Fibroblast of lung (primary cell): ENCODE measurements around the gene KIAA1614. TPM values are rescaled to one million over a fixed set of nuclear protein-coding genes. Genes with fewer than 3 reads are reported as not detected.

Experiments
- DNase-seq, 2 donors: peaks; one replicate each; pipeline versions ENCODE4 v3.0.0 to v3.0.0-alpha.2; 2010; ENCODE audit warnings: low read depth in 2 of 2
- H2AFZ ChIP-seq: 2 replicates; pipeline ENCODE4 v1.5.1; 2012; ENCODE audit warnings: low read length, control low read depth, inconsistent platforms
- H3K27ac ChIP-seq: 2 replicates; pipeline ENCODE4 v1.5.1; 2011; ENCODE audit warnings: low read length, control low read depth; ENCODE audit not compliant: insufficient read depth
- H3K27me3 ChIP-seq: 2 replicates; pipeline ENCODE4 v1.5.1; 2011; ENCODE audit warnings: mild to moderate bottlenecking, low read length; ENCODE audit not compliant: control insufficient read depth, insufficient read depth
- H3K36me3 ChIP-seq: 2 replicates; pipeline ENCODE4 v1.5.1; 2011; ENCODE audit warnings: low read length; ENCODE audit not compliant: control insufficient read depth, insufficient read depth
- H3K4me1 ChIP-seq: 2 replicates; pipeline ENCODE4 v1.5.1; 2011; ENCODE audit warnings: low read length; ENCODE audit not compliant: control insufficient read depth, insufficient read depth; ENCODE audit errors: extremely low read depth
- H3K4me2 ChIP-seq: 2 replicates; pipeline ENCODE4 v1.5.1; 2011; ENCODE audit warnings: low read length, control low read depth; ENCODE audit not compliant: insufficient read depth; ENCODE audit errors: extremely low read depth
- H3K4me3 ChIP-seq, 4 experiments: fragments of 200-600 bp in 1 of 4; sonication (generic) in 1 of 4; replicated peaks in 1 of 4; 2 replicates each; pipeline ENCODE4 v1.5.1; 2011 to 2016; ENCODE audit warnings: low read length in 4 of 4, low read depth in 3 of 4, mild to moderate bottlenecking in 3 of 4, control low read depth in 2 of 4, inconsistent platforms in 1 of 4, mixed read lengths in 1 of 4; ENCODE audit not compliant: insufficient read depth in 1 of 4; ENCODE audit errors: control extremely low read depth in 1 of 4
- H3K79me2 ChIP-seq: 2 replicates; pipeline ENCODE4 v1.5.1; 2012; ENCODE audit warnings: mild to moderate bottlenecking, low read length, inconsistent platforms; ENCODE audit not compliant: control insufficient read depth, insufficient read depth
- H3K9ac ChIP-seq: 2 replicates; pipeline ENCODE4 v1.5.1; 2011; ENCODE audit warnings: mild to moderate bottlenecking, low read length, control low read depth; ENCODE audit not compliant: insufficient read depth
- H3K9me3 ChIP-seq: 2 replicates; pipeline ENCODE4 v1.5.1; 2012; ENCODE audit warnings: low read depth, low read length; ENCODE audit not compliant: control insufficient read depth, insufficient read depth
- H4K20me1 ChIP-seq: 2 replicates; pipeline ENCODE4 v1.5.1; 2011; ENCODE audit warnings: low read length; ENCODE audit not compliant: control insufficient read depth, insufficient read depth; ENCODE audit errors: extremely low read depth
- CTCF ChIP-seq, 2 donors: IDR thresholded peaks in 1 of 2; conservative IDR thresholded peaks in 1 of 2; 1 replicate in 1 of 2; 2 replicates in 1 of 2; pipeline ENCODE4 v1.5.1; 2011 to 2012; ENCODE audit warnings: low read length in 2 of 2, control low read depth in 1 of 2, inconsistent platforms in 1 of 2, low read depth in 1 of 2, mild to moderate bottlenecking in 1 of 2
- EZH2 ChIP-seq: IDR thresholded peaks from 2 replicates; pipeline ENCODE4 v1.5.1; 2012; ENCODE audit warnings: low read length, control low read depth, mild to moderate bottlenecking; ENCODE audit errors: missing control alignments
- polyA plus RNA-seq, 2 donors: library from polyadenylated mRNA; depleted of rRNA in 1 of 2; stranded (reverse) in 1 of 2; unstranded in 1 of 2; fragments of >200 nt; gene quantifications; 2 replicates each; pipeline ENCODE4 v1.2.1, GENCODE V29; 2011 to 2012; ENCODE audit warnings: missing spikeins in 1 of 2
- total RNA-seq: library from RNA; depleted of rRNA; stranded (reverse); fragments of >200 nt; gene quantifications from 2 replicates; pipeline ENCODE4 v1.2.1, GENCODE V29; 2014

KIAA1614 gene
- total and polyA plus RNA-seq, 2 donors (not counting 1 experiment from before 2014, with no cell fraction given) = 3.0 to 8.1 TPM

- Histone ChIP-seq H4K20me1 (no peaks in the 10 kb centered on the region), H3K4me3 (no peak overlapping the region), H3K79me2 (no peaks in the 10 kb centered on the region), H3K4me1 (peaks cover 2% of the 10 kb centered on the region), H3K4me2 (no peak overlapping the region), H3K27me3 (no peaks in the 10 kb centered on the region), H3K9me3 (no peaks in the 10 kb centered on the region), H3K9ac (no peak overlapping the region), H3K36me3 (no peaks in the 10 kb centered on the region), H3K27ac (no peak overlapping the region), H2AFZ (no peak overlapping the region)
- no peak for TF ChIP-seq EZH2
- TF ChIP-seq CTCF (conservative IDR thresholded peaks at IDR 0.05 in 1 of 2, IDR thresholded peaks at IDR 0.05 in 1 of 2; ENCODE audit: low read depth in 1 of 2, low read length in 2 of 2) = no peak
- DNase-seq = no peak
Measured at GRCh38 chr1:180923887-180924286, 11.2 kb downstream of the KIAA1614 start.

GRCh38 chr1:180924939-180925338 is 12.2 kb downstream of the KIAA1614 start:
- Histone ChIP-seq H3K27ac (no peak overlapping the region), H3K79me2 (no peaks in the 10 kb centered on the region), H3K9ac (no peak overlapping the region), H3K4me3 (no peak overlapping the region), H4K20me1 (no peaks in the 10 kb centered on the region), H3K27me3 (no peaks in the 10 kb centered on the region), H3K4me2 (no peak overlapping the region), H3K36me3 (no peaks in the 10 kb centered on the region), H3K4me1 (peaks cover 2% of the 10 kb centered on the region), H3K9me3 (no peaks in the 10 kb centered on the region), H2AFZ (no peak overlapping the region)
- DNase-seq = no peak
- TF ChIP-seq CTCF (conservative IDR thresholded peaks at IDR 0.05 in 1 of 2, IDR thresholded peaks at IDR 0.05 in 1 of 2; ENCODE audit: low read depth in 1 of 2, low read length in 2 of 2) (no peak), EZH2 (no peak)

- H3K4me3 ChIP-seq = no peak overlapping the region
- no peak overlapping the region for H3K4me2 ChIP-seq
- H4K20me1 ChIP-seq = no peaks in the 10 kb centered on the region
- no peak overlapping the region for H3K9ac ChIP-seq
- peaks cover 2% of the 10 kb centered on the region for H3K4me1 ChIP-seq
- DNase-seq = no peak
- no peaks in the 10 kb centered on the region for H3K27me3 ChIP-seq
- H3K9me3 ChIP-seq = no peaks in the 10 kb centered on the region
- H3K79me2 ChIP-seq = no peaks in the 10 kb centered on the region
- TF ChIP-seq CTCF (conservative IDR thresholded peaks at IDR 0.05 in 1 of 2, IDR thresholded peaks at IDR 0.05 in 1 of 2; ENCODE audit: low read depth in 1 of 2, low read length in 2 of 2) (no peak), EZH2 (no peak)
- H3K36me3 ChIP-seq = no peaks in the 10 kb centered on the region
- no peak overlapping the region for H2AFZ ChIP-seq
- no peak overlapping the region for H3K27ac ChIP-seq
Measured at GRCh38 chr1:180925471-180926051, 12.9 kb downstream of the KIAA1614 start.
